Measurements from ENCODE around the gene PTPMT1. TPM values are rescaled to one million over a fixed set of nuclear protein-coding genes. Genes with fewer than 3 reads are reported as not detected.
A peak's percentile ranks its signal among the peaks of the same experiment; 100 is the strongest.
"Not testable (repeated sequence)": the region's sequence is repeated elsewhere in the genome, so short reads cannot be mapped to it uniquely, and the experiment has no call there.

The PTPMT1 gene, protein sequence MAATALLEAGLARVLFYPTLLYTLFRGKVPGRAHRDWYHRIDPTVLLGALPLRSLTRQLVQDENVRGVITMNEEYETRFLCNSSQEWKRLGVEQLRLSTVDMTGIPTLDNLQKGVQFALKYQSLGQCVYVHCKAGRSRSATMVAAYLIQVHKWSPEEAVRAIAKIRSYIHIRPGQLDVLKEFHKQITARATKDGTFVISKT
- total RNA-seq (2014; rRNA removed; shearing (Covaris generic)), result 108 and 137 TPM in 2 replicates

DNA sequence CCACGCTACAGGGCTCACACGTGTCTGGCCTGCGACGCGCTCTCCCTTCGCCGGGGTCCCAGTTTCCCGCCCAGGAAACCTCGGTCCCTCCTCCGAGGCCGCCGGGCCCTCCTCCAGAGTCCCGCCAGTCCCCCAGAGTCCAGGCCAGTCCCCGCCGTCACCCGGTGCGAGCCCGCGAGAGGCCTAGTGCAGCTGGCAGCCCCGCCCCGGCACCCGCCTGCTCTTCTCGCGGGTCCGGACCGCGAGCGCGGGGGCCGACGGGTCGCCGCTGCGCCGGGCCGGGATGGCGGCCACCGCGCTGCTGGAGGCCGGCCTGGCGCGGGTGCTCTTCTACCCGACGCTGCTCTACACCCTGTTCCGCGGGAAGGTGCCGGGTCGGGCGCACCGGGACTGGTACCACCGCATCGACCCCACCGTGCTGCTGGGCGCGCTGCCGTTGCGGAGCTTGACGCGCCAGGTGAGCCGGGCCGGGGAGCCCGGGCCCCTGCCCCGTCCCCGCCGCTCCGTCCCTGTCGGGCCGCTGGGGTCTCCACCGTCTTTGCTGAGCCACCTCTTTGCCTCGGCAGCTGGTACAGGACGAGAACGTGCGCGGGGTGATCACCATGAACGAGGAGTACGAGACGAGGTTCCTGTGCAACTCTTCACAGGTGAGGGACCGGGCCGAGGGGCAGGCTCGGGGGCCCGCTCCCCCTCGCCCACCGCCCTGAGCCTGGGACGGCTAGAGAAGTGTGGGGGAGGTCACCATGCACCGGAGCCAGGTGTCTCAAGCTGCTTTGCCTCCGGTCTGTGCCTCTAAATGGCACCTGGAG, at the start of gene PTPMT1:
Gene PTPMT1, plus strand, starts transcription at position 260 of the 809 bp plus-strand sequence. Its CDS starts 24 bp downstream, at position 284.
- peak; percentile 51 for DNase-seq (ENCODE audit: low spot score)

DNA sequence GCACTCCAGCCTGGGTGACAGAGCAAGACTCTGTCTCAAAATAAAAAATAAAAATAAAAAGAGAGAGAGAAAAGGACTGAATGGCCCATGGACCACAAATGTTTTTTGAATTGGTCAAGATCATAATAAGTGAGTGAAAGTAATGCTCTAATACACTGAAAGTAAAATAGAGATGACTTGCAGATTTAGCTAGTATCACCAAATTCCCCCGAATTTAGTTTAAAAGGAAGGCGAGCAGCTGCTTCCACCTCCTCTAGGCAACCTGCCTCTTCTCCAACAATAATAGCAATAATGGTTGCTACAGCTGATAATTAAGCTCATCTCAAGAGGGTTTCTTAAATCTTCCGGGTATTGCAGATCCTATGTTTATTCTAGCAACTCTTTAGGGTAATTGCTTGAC, 49.2 kb upstream of the PTPMT1 start:
- DNase-seq (ENCODE audit: low spot score), result no peak

DNA sequence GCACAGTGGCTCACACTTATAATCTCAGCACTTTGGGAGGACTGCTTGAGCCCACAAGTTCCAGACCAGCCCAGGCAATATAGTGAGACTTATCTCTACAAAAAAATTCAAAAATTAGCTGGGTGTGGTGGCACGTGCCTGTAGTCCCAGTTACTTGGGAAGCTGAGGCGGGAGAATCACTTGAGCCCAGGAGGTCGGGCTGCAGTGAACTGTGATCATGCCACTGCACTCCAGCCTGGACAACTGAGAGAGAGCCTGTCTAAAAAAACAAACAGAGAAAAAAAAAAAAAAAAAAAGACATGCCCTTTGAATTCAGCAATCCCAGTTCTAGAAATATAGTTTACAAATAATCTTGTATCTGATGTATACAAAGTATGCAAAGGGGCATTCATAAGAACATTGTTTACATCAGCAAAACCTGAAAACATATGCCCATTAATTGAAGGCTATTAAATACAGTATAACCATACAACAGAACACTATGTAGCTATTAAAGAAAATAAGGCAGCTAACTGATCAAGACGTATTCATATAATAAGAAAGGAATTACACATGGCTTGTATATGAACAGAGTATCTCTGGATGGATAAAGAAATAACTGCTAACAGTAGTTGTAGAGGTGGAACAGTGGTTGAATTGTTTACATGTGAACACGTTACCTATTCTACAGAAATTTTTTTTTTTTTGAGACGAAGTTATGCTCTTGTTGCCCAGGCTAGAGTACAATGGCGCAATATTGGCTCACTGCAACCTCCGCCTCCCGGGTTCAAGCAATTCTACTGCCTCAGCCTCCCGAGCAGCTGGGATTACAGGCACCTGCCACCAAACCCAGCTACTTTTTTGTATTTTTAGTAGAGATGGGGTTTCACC, 48.2 kb upstream of the PTPMT1 start:
- DNase-seq (ENCODE audit: low spot score), result no peak

GRCh38 chr11:47518212-47518964, 47.0 kb upstream of the PTPMT1 start:
- DNase-seq (ENCODE audit: low spot score), result no peak

- peak; percentile 63 for DNase-seq (ENCODE audit: low spot score)
Measured at GRCh38 chr11:47523490-47524225, 41.7 kb upstream of the PTPMT1 start.

DNA sequence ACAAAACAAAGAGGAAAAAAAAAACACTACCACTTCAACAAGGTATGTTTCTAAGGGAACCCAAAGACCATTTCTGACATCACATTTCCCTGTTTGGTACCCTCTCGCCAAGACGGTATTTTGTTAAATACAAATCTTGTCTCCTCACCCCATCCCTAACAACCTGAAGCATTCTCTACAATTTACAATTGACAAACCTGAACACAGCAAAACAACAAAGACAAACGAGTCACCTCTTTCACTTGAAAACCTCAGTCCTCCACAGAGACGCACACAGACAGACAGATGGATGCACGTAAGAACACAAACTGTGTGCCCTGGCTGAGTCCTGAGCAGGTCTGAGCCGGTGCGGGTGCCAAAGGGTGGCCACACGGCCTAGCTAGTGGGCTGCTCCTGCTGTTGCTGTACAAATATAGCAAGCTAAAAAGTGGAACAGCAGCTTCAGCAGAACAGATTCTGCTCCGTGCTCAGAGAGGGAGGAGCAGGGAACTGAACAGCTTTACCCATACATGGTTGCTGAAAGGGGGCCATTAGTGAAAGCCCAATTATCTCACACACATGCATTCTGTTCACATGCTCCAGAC, 41.0 kb upstream of the PTPMT1 start:
- no peak for DNase-seq (ENCODE audit: low spot score)

- not testable (repeated sequence) for DNase-seq (ENCODE audit: low spot score)
Measured at GRCh38 chr11:47526032-47526431, 39.4 kb upstream of the PTPMT1 start.

DNA sequence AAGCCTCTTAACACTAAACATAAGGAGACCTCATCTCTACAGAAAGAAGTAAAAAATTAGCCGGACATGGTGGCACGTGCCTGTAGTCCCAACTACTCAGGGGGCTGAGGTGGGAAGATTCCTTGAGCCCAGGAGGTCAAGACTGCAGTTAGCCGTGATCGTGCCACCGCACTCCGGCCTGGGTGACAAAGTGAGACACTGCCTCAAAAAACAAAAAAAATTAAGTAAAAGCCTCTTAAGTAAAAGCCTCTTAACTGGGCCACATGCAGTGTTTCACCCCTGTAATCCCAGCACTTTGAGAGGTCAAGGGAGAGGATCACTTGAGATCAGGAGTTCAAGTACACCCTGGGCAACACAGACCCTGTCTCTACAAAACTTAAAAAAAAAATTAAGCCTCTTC, 38.2 kb upstream of the PTPMT1 start:
- no peak for DNase-seq (ENCODE audit: low spot score)

DNA sequence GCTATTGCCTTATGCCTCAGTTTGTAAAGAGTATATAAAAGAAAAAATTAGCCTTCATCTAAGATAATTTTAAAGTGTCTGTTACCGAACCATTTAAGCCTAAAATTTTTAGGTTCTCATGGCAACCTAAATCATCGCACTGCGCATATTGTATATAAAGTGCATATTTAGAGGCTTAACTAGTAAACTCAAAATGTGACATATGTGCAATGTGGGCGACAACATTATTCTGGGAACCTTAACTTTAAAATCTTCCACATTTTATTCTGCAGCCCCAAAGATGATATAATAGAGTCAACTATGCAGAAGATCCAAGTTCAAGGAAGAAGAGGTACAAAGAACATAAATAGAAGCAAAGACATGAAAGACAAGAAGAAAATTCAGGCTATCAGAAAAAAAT, 35.4 kb upstream of the PTPMT1 start:
- no peak for DNase-seq (ENCODE audit: low spot score)

- DNase-seq (ENCODE audit: low spot score), result not testable (repeated sequence)
Measured at GRCh38 chr11:47530721-47531120, 34.7 kb upstream of the PTPMT1 start.

GRCh38 chr11:47531666-47532065, 33.7 kb upstream of the PTPMT1 start:
- no peak for DNase-seq (ENCODE audit: low spot score)

GRCh38 chr11:47532597-47533213, 32.7 kb upstream of the PTPMT1 start:
- no peak for DNase-seq (ENCODE audit: low spot score)

- DNase-seq (ENCODE audit: low spot score), result peak; percentile 33
Measured at GRCh38 chr11:47533690-47534151, 31.7 kb upstream of the PTPMT1 start.

- DNase-seq (ENCODE audit: low spot score), result no peak
Measured at GRCh38 chr11:47534704-47535251, 30.6 kb upstream of the PTPMT1 start.

GRCh38 chr11:47536915-47537314, 28.5 kb upstream of the PTPMT1 start:
- DNase-seq (ENCODE audit: low spot score), result no peak

- DNase-seq (ENCODE audit: low spot score), result peak; percentile 41
Measured at GRCh38 chr11:47538741-47539565, 26.4 kb upstream of the PTPMT1 start.

GRCh38 chr11:47539681-47540039, 25.7 kb upstream of the PTPMT1 start:
- no peak for DNase-seq (ENCODE audit: low spot score)

DNA sequence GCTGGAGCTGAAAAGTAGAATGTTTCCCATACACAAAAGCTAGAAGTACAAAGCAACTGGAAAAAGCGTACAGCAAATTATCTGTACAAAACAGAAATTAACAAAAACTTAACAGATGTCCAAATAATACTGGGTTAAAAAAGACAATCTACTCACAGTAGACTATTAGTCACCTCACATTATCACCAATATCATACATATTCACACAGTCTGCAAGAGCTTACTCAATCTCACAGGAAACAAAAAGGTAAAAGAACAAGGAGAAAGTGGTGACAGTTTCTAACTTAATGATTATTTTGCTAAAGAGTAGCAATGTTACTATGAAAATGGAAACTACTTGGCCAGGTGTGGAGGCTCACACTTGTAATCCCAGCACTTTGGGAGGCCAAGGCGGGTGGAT, 24.3 kb upstream of the PTPMT1 start:
- no peak for DNase-seq (ENCODE audit: low spot score)

DNA sequence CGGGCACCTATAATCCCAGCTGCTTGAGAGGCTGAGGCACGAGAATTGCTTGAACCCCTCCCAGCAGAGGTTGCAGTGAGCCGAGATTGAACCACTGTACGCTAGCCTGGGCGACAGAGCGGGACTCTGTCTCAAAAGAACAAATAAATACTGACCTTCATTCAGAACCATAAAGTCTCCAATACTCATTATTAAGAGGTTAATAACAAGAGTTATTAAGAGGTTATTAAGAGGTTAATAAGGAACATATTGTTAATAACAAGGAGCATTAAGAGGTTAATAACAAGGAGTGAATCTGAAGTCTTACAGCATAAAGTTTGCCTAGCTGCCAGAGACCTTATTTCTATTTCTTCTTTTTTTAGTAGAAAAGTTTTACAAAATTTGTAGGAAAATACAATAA, 20.1 kb upstream of the PTPMT1 start:
- DNase-seq (ENCODE audit: low spot score), result no peak

Data from H4 (cell line).